Activated naive CD4-positive, alpha-beta T cell treated with Interleukin-2 at 50 U/mL for 16 hours (primary cell): ENCODE data around the gene FHAD1.

Experiments used
- DNase-seq: peaks from one replicate; pipeline ENCODE4 v3.0.0-alpha.2; 2020

Gene FHAD1

DNA sequence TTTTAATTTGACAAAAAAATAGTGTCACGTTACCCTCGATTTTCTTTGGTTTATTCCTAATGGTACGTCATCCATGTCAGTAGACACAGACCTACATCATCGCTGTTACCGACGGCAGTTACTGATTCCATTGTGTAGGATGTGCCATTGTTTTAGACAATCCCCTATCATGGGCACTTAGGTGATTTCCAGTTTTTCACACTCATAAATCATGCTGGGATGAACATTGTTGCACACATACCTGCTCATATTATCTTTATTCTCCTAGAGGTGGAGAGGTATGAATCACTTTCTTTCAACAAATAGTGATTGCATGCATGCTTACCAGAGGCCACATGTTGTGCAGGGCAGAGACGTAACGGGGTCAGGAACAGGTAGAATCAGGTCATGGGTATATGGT, 83.0 kb downstream of the FHAD1 start:
- DNase-seq: no peak

DNA sequence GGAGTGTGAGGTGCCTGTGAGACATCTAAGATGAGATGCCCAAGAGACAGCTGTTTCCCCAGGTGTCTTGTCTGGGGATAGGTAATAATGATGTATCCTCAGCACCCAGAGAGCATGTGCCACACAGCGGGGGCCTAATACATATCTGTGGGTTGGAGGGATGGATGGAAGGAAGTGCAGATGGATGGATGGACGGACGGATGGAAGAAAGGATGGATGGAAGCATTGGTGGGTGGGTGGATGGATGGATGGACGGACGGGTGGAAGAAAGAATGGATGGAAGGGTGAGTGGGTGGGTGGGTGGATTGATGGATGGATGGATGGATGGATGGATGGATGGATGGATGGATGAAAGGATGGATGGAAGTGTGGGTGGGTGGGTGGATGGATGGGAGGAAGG, 84.2 kb downstream of the FHAD1 start:
- DNase-seq: no peak

DNA sequence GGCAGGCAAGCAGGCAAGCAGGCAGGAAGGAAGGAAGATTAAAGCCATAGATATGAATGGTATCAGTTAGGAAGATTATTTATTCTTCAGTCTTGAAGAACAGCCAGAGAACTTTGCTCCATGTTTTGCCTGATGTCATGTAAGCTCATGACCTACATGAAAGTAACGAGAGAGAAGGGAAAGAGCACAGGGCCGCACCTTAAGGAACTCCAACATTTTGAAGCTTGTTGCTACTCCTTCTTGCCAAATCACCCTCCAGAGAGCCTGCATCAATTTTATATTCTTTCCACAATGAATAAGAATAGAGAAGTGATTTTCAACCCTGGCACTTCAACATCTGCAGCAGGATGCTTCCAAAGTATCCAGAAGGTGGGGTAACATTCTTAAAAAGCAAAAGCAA, 84.7 kb downstream of the FHAD1 start:
- DNase-seq: no peak

- DNase-seq: no peak
Observed at GRCh38 chr1:15332525-15332924, 85.5 kb downstream of the FHAD1 start.

- DNase-seq: no peak
Observed at GRCh38 chr1:15332952-15333715, 86.1 kb downstream of the FHAD1 start.

GRCh38 chr1:15334995-15335394, 88.0 kb downstream of the FHAD1 start:
- no peak for DNase-seq

DNA sequence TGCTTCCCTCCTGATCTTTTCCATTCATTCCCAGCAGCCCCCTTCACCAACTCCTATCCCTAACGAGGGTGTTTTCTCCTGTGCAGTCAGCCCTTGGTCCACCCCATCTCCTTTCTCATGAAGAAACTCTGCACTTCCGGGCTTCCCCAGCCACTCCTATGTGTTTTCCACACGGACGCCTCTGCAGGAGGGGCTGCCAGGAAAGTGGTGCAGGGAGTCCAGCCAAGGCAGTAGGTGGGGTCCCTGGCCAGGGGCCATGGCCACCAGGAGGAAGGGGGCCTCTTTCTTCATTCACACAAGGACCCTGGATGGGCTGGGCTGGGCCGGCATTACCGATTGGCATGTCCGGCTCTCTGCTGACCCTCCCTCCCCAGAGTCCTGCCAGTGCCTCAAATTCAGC, 89.8 kb downstream of the FHAD1 start:
- no peak for DNase-seq

DNA sequence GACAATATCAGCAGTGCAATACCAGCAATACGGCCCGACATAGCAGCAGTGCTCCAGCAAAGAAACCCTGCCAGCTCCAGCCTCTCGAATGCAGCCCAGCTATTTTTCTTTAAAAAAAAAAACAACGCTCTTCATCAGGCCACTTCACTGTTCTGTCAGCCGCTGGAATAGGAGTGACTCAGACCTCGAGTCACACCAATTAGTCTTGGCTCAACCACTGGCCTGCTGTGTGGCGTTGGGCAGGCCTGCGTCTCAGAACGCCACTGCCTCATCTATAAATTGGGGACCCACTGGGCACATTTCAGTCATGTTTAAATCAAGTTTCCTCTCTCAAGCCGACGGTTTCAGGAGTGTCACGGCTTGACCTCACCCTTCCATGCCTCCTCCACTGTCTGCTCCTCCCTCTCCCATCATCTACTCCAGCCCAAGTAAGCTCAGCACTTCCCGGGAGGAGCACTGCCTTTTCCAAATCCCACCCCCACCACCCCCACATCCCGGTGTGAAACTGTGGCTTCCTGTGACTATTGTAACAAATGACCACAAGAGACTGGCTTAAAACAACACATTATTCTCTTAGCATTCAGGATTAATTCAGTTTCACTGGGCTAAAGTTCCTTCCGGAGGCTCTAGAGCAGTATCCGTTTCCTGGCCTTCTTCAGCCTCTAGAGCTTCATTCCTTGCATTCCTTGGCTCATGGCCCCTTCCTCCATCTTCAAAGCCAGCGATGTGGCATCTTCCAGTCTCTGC, 90.8 kb downstream of the FHAD1 start:
- DNase-seq: no peak

- no peak for DNase-seq
Observed at GRCh38 chr1:15339570-15339969, 92.5 kb downstream of the FHAD1 start.

- no peak for DNase-seq
Observed at GRCh38 chr1:15341228-15341627, 94.2 kb downstream of the FHAD1 start.

DNA sequence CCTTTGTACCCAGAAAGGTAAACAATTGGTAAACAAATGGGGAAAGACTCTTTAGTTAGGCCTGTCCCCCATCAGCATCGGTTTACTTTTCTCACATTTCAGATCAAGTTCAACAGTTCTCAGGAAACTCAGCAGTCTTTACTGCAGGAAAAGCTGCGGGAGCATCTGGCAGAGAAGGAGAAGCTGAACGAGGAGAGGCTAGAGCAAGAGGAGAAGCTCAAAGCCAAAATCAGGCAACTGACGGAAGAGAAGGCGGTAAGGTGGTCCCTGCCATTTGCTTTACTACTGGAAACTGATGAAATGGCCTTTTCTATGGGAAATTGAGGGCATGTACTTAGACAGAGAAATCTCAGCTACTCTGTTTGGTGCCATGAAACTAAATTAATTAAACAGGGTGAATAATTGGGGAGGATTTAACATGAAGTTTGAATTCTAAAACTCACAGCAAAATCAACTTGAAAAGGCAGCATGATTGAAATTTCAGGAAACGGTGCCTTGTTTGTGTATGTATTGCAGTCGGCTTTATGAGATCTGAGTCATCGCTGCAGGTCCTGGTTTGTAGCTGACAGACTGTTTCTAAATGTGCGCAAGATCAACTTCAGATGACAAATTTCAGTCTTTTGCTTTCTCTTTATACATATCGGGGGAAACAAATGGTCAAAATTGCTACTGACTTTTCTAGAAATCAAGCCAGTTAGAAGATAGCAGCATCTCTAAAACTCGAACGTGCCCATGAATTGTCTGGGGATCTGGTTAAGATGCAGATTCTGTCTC, 94.8 kb downstream of the FHAD1 start:
- DNase-seq: no peak

- DNase-seq: no peak
Observed at GRCh38 chr1:15342408-15342967, 95.5 kb downstream of the FHAD1 start.

DNA sequence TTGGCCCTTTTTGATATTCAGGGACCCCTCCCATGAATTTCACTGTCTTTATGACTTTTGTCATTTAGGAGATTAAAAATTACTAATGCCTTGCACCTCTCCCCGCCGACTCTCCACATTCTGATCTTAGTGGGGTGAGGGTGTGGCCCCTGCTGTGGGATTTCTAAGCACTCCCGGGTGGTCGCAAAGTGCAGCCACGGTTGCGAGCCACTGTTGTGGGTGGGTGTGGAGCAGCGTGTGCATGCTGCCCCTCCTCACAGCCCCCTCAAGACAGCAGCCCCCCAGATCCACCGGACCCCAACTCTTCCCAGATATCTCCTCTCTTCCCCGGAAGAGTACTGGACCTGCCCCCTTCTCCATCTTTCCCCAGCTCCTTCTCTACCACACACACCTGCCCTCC, 96.1 kb downstream of the FHAD1 start:
- no peak for DNase-seq

DNA sequence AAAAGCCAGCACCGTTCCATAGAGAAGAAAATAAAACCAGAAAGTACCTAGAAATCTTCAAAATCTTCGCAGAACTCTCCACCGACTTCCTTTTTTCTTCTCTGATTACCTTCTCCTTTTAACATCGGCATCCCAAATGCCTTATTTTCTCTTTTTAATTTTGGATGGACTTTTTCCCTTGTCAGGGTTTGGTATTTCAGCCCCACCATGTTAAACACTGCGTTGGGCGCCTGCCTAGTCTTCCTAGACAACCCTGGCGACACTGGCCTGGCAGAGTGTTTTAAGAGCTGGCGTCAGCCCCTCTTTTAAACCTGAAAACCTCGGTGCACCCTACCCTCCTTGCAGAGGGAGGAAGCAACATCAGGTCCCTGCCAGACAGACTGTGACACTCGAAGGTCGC, 96.7 kb downstream of the FHAD1 start:
- no peak for DNase-seq

- DNase-seq: no peak
Observed at GRCh38 chr1:15344380-15344779, 97.4 kb downstream of the FHAD1 start.

DNA sequence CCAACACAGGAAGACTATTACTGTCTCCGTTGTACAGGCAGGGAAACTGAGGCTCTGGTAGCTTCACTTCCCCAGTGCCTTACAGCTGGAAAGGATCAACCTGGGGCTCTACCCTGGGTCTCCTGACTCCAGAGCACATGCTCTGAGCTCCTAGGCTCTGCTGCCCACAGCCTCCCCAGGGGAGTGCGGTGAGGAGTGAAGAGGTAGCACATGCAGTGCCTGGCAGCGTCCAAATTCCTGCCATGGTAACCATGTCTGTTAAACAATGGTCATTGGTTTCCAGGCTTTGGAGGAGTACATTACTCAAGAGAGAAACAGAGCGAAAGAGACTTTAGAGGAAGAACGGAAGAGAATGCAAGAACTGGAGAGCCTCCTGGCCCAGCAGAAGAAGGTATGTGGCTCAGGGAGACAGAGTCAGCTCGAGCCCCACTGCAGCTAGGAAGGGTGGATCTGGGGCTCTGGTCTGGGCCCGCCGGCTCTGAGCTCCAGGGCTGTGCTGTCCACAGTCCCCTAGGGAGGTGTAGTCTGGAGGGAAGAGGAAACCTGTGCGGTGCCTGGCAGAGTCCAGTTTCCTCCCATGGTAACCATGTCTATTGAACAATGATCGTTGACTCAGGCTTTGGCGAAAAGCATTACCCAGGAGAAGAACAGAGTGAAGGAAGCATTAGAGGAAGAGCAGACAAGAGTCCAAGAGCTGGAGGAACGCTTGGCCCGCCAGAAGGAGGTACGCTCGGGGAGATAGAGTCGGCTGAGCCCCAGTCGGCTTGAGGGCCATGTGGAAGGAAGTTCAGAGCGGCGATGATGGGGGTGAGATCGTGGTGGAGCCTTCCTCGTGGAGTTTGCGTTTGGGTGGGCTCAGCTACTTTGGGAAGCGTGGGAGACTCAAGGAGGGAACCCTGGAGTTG, 98.0 kb downstream of the FHAD1 start:
- DNase-seq: no peak

DNA sequence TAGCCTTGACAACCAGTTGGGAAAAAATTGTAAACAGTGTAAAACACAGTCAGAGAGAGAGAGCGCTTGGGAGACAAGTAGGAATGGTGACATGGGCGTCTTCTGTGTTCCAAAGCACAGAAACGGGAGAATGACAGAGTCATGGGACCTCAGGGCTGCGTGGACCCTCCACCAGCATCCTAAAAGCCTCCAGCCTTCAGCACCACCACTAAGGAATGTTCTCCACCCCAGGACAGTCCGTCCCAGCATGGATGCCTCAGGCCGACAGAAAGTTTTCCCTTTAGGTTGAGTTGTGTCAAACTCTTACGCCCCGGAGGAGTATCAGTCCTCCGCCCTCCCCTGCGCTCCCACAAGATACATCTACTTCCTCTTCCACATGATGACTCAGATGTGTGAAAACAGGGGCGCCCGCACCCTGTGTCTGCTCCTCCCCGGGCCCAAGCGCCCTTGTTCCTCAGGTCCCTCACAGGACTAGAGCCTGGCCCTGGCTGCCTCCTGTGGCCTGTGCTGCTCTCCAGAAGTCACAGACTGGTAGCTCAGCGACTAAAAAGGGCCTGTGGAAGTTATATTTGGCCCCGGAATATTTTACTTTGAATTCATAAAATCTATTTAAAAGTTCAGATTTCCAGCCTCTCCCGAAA, 98.8 kb downstream of the FHAD1 start:
- DNase-seq: peak; percentile 61

GRCh38 chr1:15346346-15347030, 99.5 kb downstream of the FHAD1 start:
- DNase-seq: no peak

- no peak for DNase-seq
Observed at GRCh38 chr1:15347182-15347581, 100.2 kb downstream of the FHAD1 start.

GRCh38 chr1:15348648-15349047, 101.6 kb downstream of the FHAD1 start:
- DNase-seq: no peak

GRCh38 chr1:15349133-15349532, 102.1 kb downstream of the FHAD1 start:
- DNase-seq: no peak
